HepG2 (cell line): Measurements from ENCODE around the gene ARHGEF3. TPM values are rescaled to one million over a fixed set of nuclear protein-coding genes. Genes with fewer than 3 reads are reported as not detected.

Experiments used
- ATF7 ChIP-seq, 2 experiments: fragments of 450-650 bp in 1 of 2; sonication (generic) in 1 of 2; formaldehyde crosslinking in 1 of 2; IDR thresholded peaks; 2 replicates each; pipeline versions ENCODE4 v1.4.0 to v1.6.1; 2016 to 2020; ENCODE audit warnings: antibody characterized with exemption in 1 of 2, mild to moderate bottlenecking in 1 of 2, missing genetic modification reagents in 1 of 2
- CSRNP1 ChIP-seq: sonication (generic); formaldehyde crosslinking; IDR thresholded peaks from 2 replicates; pipeline ENCODE4 v1.8.1; 2023; ENCODE audit warnings: mild to moderate bottlenecking, missing genetic modification reagents
- MAZ ChIP-seq, 2 experiments: sonication (generic) in 1 of 2; formaldehyde crosslinking in 1 of 2; IDR thresholded peaks; 2 replicates each; pipeline versions ENCODE4 v1.5.0 to v1.6.1; 2012 to 2020; ENCODE audit warnings: low read depth in 2 of 2, mild to moderate bottlenecking in 2 of 2, borderline replicate concordance in 1 of 2, improper control_type of control experiment in 1 of 2, low read length in 1 of 2, missing genetic modification reagents in 1 of 2, moderate library complexity in 1 of 2
- PAWR ChIP-seq: sonication (generic); formaldehyde crosslinking; IDR thresholded peaks from 2 replicates; pipeline ENCODE4 v1.4.0; 2020; ENCODE audit warnings: missing genetic modification reagents, mild to moderate bottlenecking, borderline replicate concordance
- PHF20 ChIP-seq: sonication (generic); formaldehyde crosslinking; IDR thresholded peaks from 2 replicates; pipeline ENCODE4 v1.5.0; 2020; ENCODE audit warnings: mild to moderate bottlenecking, missing genetic modification reagents
- PRPF4 ChIP-seq: fragments of 200-400 bp; formaldehyde crosslinking; IDR thresholded peaks from 2 replicates; pipeline ENCODE4 v1.6.1; 2016; ENCODE audit warnings: low read length, low read depth; ENCODE audit not compliant: poor library complexity, severe bottlenecking
- ZNF251 ChIP-seq: sonication (generic); formaldehyde crosslinking; IDR thresholded peaks from 2 replicates; pipeline ENCODE4 v1.9.0; 2021; ENCODE audit warnings: mild to moderate bottlenecking, missing genetic modification reagents
- ZNF556 ChIP-seq: sonication (generic); formaldehyde crosslinking; IDR thresholded peaks from 2 replicates; pipeline ENCODE4 v1.4.0; 2020; ENCODE audit warnings: mild to moderate bottlenecking, missing genetic modification reagents, borderline replicate concordance
- ZNF672 ChIP-seq: sonication (generic); formaldehyde crosslinking; IDR thresholded peaks from 2 replicates; pipeline ENCODE4 v1.8.1; 2022; ENCODE audit warnings: missing genetic modification reagents
- ZUFSP ChIP-seq: sonication (generic); formaldehyde crosslinking; IDR thresholded peaks from 2 replicates; pipeline ENCODE4 v1.9.0; 2021; ENCODE audit warnings: missing genetic modification reagents, mild to moderate bottlenecking, borderline replicate concordance
- polyA plus RNA-seq, 8 experiments: library from polyadenylated mRNA; depleted of rRNA in 3 of 8; stranded (reverse) in 7 of 8; unstranded in 1 of 8; fragments of >200 nt; fragmentation: Illumina TruSeq in 4 of 8; extraction: Trizol in 4 of 8; gene quantifications; 2 replicates each; pipeline versions ENCODE4 v1.2.1 to v1.2.3, GENCODE V29; 2011 to 2016; ENCODE audit warnings: low read depth in 4 of 8, missing spikeins in 1 of 8, mixed read lengths in 1 of 8; ENCODE audit not compliant: insufficient read depth in 1 of 8
- total RNA-seq, 5 experiments: library from RNA; depleted of rRNA; stranded (reverse); fragments of >200 nt; fragmentation: Illumina TruSeq; extraction: Trizol; gene quantifications; 2 replicates each; pipeline ENCODE4 v1.2.3, GENCODE V29; 2016; ENCODE audit warnings: low read depth in 1 of 5
- TF ChIP-seq, protein P1 (sequence below): sonication (generic); formaldehyde crosslinking; IDR thresholded peaks from 2 replicates; pipeline ENCODE4 v1.4.0; 2020; ENCODE audit warnings: missing genetic modification reagents
- TF ChIP-seq, protein P2 (sequence below): sonication (generic); formaldehyde crosslinking; conservative IDR thresholded peaks from 2 replicates; pipeline ENCODE4 v1.4.0; 2020; ENCODE audit warnings: missing genetic modification reagents
- TF ChIP-seq, protein P3 (sequence below): sonication (generic); formaldehyde crosslinking; IDR thresholded peaks from 2 replicates; pipeline ENCODE4 v1.5.1; 2020; ENCODE audit warnings: mild to moderate bottlenecking, missing genetic modification reagents, borderline replicate concordance

Gene ARHGEF3
- total and polyA plus RNA-seq, 2 of the 13 experiments (the other 11 are each of a cell fraction or from before 2014, with no cell fraction given) = 14.8 to 23.1 TPM

DNA sequence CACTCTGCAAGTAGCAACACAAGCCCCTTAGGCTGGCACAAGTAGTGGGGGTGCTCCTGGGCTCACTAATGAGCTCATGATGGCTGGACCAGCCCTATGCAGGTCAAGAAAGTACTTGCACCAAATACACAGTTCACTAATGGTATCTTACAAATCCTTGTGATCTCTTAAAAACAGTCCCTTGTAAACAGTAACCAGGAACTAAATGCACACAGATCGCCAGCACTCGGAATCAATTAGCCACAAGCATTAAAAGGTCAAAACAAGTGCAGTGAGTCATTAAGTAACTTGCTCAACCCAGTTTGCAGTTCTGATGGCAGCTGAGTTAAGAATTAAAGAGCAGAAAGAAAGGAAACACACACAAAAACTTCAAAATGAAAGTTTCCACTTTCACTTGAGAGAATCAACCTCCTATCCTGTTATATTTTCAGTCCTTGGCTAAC is 43.2 kb downstream of the ARHGEF3 start (continued):
- TF ChIP-seq PHF20 = no peak
- TF ChIP-seq ZNF672 (CRISPR knock-in tag) = no peak
- TF ChIP-seq, protein P1, sequence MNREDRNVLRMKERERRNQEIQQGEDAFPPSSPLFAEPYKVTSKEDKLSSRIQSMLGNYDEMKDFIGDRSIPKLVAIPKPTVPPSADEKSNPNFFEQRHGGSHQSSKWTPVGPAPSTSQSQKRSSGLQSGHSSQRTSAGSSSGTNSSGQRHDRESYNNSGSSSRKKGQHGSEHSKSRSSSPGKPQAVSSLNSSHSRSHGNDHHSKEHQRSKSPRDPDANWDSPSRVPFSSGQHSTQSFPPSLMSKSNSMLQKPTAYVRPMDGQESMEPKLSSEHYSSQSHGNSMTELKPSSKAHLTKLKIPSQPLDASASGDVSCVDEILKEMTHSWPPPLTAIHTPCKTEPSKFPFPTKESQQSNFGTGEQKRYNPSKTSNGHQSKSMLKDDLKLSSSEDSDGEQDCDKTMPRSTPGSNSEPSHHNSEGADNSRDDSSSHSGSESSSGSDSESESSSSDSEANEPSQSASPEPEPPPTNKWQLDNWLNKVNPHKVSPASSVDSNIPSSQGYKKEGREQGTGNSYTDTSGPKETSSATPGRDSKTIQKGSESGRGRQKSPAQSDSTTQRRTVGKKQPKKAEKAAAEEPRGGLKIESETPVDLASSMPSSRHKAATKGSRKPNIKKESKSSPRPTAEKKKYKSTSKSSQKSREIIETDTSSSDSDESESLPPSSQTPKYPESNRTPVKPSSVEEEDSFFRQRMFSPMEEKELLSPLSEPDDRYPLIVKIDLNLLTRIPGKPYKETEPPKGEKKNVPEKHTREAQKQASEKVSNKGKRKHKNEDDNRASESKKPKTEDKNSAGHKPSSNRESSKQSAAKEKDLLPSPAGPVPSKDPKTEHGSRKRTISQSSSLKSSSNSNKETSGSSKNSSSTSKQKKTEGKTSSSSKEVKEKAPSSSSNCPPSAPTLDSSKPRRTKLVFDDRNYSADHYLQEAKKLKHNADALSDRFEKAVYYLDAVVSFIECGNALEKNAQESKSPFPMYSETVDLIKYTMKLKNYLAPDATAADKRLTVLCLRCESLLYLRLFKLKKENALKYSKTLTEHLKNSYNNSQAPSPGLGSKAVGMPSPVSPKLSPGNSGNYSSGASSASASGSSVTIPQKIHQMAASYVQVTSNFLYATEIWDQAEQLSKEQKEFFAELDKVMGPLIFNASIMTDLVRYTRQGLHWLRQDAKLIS = no peak
- no peak for TF ChIP-seq PRPF4
- no peak for TF ChIP-seq ATF7 (IDR thresholded peaks at IDR 0.05)
- no peak for TF ChIP-seq ATF7 (CRISPR knock-in tag; IDR thresholded peaks at IDR 0.05)
- TF ChIP-seq CSRNP1 (CRISPR knock-in tag) = no peak
- TF ChIP-seq, protein P2, sequence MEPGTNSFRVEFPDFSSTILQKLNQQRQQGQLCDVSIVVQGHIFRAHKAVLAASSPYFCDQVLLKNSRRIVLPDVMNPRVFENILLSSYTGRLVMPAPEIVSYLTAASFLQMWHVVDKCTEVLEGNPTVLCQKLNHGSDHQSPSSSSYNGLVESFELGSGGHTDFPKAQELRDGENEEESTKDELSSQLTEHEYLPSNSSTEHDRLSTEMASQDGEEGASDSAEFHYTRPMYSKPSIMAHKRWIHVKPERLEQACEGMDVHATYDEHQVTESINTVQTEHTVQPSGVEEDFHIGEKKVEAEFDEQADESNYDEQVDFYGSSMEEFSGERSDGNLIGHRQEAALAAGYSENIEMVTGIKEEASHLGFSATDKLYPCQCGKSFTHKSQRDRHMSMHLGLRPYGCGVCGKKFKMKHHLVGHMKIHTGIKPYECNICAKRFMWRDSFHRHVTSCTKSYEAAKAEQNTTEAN (CRISPR knock-in tag) = peak; percentile 70; the same call in 1 of the 2 replicates
- no peak for TF ChIP-seq ZNF251 (CRISPR knock-in tag)
- TF ChIP-seq ZNF556 = no peak
- TF ChIP-seq MAZ (IDR thresholded peaks at IDR 0.05; ENCODE audit: borderline replicate concordance, low read depth, low read length) = no peak
- no peak for TF ChIP-seq MAZ (CRISPR knock-in tag; IDR thresholded peaks at IDR 0.05; ENCODE audit: low read depth)
- no peak for TF ChIP-seq ZUFSP
- TF ChIP-seq, protein P3, sequence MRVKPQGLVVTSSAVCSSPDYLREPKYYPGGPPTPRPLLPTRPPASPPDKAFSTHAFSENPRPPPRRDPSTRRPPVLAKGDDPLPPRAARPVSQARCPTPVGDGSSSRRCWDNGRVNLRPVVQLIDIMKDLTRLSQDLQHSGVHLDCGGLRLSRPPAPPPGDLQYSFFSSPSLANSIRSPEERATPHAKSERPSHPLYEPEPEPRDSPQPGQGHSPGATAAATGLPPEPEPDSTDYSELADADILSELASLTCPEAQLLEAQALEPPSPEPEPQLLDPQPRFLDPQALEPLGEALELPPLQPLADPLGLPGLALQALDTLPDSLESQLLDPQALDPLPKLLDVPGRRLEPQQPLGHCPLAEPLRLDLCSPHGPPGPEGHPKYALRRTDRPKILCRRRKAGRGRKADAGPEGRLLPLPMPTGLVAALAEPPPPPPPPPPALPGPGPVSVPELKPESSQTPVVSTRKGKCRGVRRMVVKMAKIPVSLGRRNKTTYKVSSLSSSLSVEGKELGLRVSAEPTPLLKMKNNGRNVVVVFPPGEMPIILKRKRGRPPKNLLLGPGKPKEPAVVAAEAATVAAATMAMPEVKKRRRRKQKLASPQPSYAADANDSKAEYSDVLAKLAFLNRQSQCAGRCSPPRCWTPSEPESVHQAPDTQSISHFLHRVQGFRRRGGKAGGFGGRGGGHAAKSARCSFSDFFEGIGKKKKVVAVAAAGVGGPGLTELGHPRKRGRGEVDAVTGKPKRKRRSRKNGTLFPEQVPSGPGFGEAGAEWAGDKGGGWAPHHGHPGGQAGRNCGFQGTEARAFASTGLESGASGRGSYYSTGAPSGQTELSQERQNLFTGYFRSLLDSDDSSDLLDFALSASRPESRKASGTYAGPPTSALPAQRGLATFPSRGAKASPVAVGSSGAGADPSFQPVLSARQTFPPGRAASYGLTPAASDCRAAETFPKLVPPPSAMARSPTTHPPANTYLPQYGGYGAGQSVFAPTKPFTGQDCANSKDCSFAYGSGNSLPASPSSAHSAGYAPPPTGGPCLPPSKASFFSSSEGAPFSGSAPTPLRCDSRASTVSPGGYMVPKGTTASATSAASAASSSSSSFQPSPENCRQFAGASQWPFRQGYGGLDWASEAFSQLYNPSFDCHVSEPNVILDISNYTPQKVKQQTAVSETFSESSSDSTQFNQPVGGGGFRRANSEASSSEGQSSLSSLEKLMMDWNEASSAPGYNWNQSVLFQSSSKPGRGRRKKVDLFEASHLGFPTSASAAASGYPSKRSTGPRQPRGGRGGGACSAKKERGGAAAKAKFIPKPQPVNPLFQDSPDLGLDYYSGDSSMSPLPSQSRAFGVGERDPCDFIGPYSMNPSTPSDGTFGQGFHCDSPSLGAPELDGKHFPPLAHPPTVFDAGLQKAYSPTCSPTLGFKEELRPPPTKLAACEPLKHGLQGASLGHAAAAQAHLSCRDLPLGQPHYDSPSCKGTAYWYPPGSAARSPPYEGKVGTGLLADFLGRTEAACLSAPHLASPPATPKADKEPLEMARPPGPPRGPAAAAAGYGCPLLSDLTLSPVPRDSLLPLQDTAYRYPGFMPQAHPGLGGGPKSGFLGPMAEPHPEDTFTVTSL = peak; percentile 42; the same call in 1 of the 2 replicates
- TF ChIP-seq PAWR (CRISPR knock-in tag) = no peak
